ENCODE data around the gene SNUPN. TPM values are rescaled to one million over a fixed set of nuclear protein-coding genes. Genes with fewer than 3 reads are reported as not detected.

Gene SNUPN
- total RNA-seq (2014; rRNA removed; shearing (Covaris generic)) (32.4 and 44.4 TPM in 2 replicates), total RNA-seq (2022) (69.4 and 71.1 TPM in 2 replicates), Bru-seq, nascent RNA (percentile 65 among the genes with signal in this experiment), BruChase-seq, experiment 1, labeled RNA remaining after a 6-hour chase (percentile 64 among the genes with signal in this experiment), BruChase-seq, experiment 2, labeled RNA remaining after a 2-hour chase (percentile 67 among the genes with signal in this experiment)
- long read RNA-seq, transcript SNUPN-207 (10 exons, 1,641 nt), result minor isoform, 7 of 103 reads
- long read RNA-seq, transcript SNUPN-201 (9 exons, 1,513 nt), result major isoform, 42 of 103 reads
- long read RNA-seq, transcript SNUPN-206 (9 exons, 1,682 nt), result minor isoform, 28 of 103 reads
- long read RNA-seq, partial matches to known transcripts, result 2 of 103 reads
- long read RNA-seq, other reads (novel, unspliced or antisense), result 24 of 103 reads

DNA sequence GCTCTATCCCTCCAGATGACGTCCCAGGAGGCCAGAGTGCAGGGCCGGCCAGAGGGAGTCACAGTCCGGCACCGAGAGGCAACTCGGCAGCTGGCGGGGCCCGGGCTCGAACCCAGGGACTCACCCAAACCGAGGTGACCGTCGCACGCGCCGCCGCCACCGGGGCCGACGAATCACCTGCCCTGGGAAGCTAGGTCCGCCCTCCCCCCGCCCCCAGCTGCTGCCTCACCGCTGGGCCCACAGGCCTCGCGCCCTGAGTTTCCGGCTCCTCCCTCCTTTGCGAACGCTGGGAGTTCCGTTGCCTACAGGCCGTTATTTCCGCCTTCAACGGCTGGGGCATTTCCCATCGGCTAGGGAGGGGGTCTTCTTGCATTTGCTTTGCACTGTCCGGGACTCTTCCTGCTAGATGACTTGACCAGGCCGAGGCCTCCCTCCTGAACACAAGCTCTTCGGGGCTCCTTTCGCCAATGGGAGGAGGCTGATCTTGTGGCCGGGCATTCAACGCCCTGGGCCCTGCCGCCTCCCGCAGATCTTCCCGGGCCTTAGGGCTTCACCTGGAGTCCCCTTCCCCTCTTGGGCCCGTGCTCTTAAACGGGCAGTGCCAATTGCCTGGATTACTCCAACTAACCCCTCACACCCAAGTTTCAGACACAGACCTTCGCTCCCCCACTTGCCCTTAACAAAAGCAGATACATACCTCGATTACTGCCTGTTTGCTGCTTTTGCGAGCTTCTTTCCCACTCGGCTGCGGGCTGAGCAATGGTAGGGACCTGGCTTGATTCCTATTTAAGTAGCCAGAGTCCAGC, at the start of gene SNUPN:
SNUPN (minus strand) TSS at position 184 of the 806 bp plus-strand sequence. CDS start 4,674 bp downstream, outside the sequence.
- CTCF ChIA-PET (ENCODE audit: unreplicated experiment), result no interaction called here
- peaks cover 21% of the 10 kb centered on the region for H3K4me1 ChIP-seq (ENCODE audit: insufficient read depth, low read length, poor library complexity, severe bottlenecking)
- peak within 1 kb of the TSS; percentile 93 for H3K27ac ChIP-seq (ENCODE audit: low read depth, low read length, poor library complexity, severe bottlenecking)
- BruUV-seq (replicated peaks), result TSS peak; percentile 94
- H4K20me1 ChIP-seq (ENCODE audit: insufficient read depth, low read length), result no peaks in the 10 kb centered on the region
- TF ChIP-seq, protein P1, sequence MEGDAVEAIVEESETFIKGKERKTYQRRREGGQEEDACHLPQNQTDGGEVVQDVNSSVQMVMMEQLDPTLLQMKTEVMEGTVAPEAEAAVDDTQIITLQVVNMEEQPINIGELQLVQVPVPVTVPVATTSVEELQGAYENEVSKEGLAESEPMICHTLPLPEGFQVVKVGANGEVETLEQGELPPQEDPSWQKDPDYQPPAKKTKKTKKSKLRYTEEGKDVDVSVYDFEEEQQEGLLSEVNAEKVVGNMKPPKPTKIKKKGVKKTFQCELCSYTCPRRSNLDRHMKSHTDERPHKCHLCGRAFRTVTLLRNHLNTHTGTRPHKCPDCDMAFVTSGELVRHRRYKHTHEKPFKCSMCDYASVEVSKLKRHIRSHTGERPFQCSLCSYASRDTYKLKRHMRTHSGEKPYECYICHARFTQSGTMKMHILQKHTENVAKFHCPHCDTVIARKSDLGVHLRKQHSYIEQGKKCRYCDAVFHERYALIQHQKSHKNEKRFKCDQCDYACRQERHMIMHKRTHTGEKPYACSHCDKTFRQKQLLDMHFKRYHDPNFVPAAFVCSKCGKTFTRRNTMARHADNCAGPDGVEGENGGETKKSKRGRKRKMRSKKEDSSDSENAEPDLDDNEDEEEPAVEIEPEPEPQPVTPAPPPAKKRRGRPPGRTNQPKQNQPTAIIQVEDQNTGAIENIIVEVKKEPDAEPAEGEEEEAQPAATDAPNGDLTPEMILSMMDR (conservative IDR thresholded peaks at IDR 0.05; ENCODE audit: low read length), result no peak
- no peak for TF ChIP-seq EZH2phosphoT487 (IDR thresholded peaks at IDR 0.05; ENCODE audit: borderline replicate concordance, low read depth, low read length)
- H3K36me3 ChIP-seq (ENCODE audit: insufficient read depth, low read length), result peaks cover 15% of the 10 kb centered on the region; the same call in 1 of the 2 replicates
- peak within 1 kb of the TSS; percentile 99 for H3K4me3 ChIP-seq (ENCODE audit: low read depth, low read length, poor library complexity, severe bottlenecking)
- POLR2A ChIA-PET, result interaction anchor here (0.5 to 2.8 kb wide), 7 partner anchors 12 to 222 kb away, joined by 3 to 15 read pairs (median 6); partner anchors contain the start of genes IMP3, PTPN9 and SIN3A
- intact Hi-C loops (cut with micrococcal nuclease; ENCODE audit: unreplicated experiment), result loop anchor here (1.0 to 5.0 kb wide), 5 partner anchors 15 to 603 kb away; partner anchors contain the start of genes IMP3, MAN2C1, PPCDC and PTPN9
- peak; percentile 98 for DNase-seq (ENCODE audit: low spot score)
- peak within 1 kb of the TSS; percentile 90 for H3K4me2 ChIP-seq (ENCODE audit: low read length)
- peaks cover 17% of the 10 kb centered on the region; the same call in 1 of the 2 replicates for H3K79me2 ChIP-seq (ENCODE audit: insufficient read depth, low read depth, low read length)
- no peaks in the 10 kb centered on the region for H3K9me3 ChIP-seq (ENCODE audit: low read length)
- H3K9me2 ChIP-seq (ENCODE audit: insufficient read depth, low read length), result no peaks in the 10 kb centered on the region
- H2AFZ ChIP-seq (ENCODE audit: low read length), result peak within 1 kb of the TSS; percentile 56; the same call in 1 of the 2 replicates

DNA sequence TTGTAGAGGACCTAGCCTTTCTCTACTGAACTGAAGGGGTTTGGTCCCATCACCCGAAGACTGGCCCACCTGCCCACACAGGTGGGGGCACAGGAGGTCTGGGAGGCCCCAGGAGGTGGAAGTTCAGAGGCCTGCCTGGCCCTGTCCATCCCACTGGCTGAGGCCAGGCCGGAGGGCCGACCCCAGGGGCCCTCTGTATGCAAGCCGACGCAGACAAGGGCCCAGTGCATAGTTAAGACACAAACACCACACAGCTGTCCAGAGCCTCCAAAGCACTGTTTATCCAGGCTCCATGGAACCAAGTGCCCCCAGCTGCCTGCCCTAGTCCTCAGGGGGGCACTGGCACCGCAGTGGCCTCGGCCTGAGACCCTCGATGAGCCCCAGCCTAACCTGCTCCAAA, 48.8 kb upstream of the SNUPN start:
- no TSS peak for BruUV-seq (replicated peaks)
- H2AFZ ChIP-seq (ENCODE audit: low read length), result no peak overlapping the region
- CTCF ChIA-PET (ENCODE audit: unreplicated experiment), result no interaction called here

More for the DNA sequence above, 48.8 kb upstream of the SNUPN start:
- Histone ChIP-seq H3K9me2 (ENCODE audit: insufficient read depth, low read length) (no peaks in the 10 kb centered on the region), H3K79me2 (ENCODE audit: insufficient read depth, low read depth, low read length) (no peaks in the 10 kb centered on the region), H3K4me2 (ENCODE audit: low read length) (no peak overlapping the region), H3K27ac (ENCODE audit: low read depth, low read length, poor library complexity, severe bottlenecking) (no peak overlapping the region), H3K4me1 (ENCODE audit: insufficient read depth, low read length, poor library complexity, severe bottlenecking) (no peaks in the 10 kb centered on the region), H3K9me3 (ENCODE audit: low read length) (no peaks in the 10 kb centered on the region), H3K4me3 (ENCODE audit: low read depth, low read length, poor library complexity, severe bottlenecking) (no peak overlapping the region), H3K36me3 (ENCODE audit: insufficient read depth, low read length) (no peaks in the 10 kb centered on the region), H4K20me1 (ENCODE audit: insufficient read depth, low read length) (no peaks in the 10 kb centered on the region)
- DNase-seq (ENCODE audit: low spot score), result no peak
- intact Hi-C loops (cut with micrococcal nuclease; ENCODE audit: unreplicated experiment), result no loop called here
- TF ChIP-seq, protein P1 (conservative IDR thresholded peaks at IDR 0.05; ENCODE audit: low read length), result no peak
- no peak for TF ChIP-seq EZH2phosphoT487 (IDR thresholded peaks at IDR 0.05; ENCODE audit: borderline replicate concordance, low read depth, low read length)
- POLR2A ChIA-PET, result interaction anchor here (1.4 kb wide), 1 partner anchor 33 kb away, joined by 3 read pairs; no protein-coding TSS in a partner anchor
